NB4 (cell line): ENCODE results near the gene TRANK1.
"Not testable (repeated sequence)": the region's sequence is repeated elsewhere in the genome, so short reads cannot be mapped to it uniquely, and the experiment has no call there.

Experiments used
- DNase-seq: peaks from one replicate; pipeline ENCODE4 v3.0.0; 2010; ENCODE audit warnings: low read depth
- H3K4me3 ChIP-seq: one replicate; pipeline ENCODE4 v1.5.1; 2011; ENCODE audit warnings: mild to moderate bottlenecking, low read depth, low read length, moderate library complexity
- MYC ChIP-seq: IDR thresholded peaks from 2 replicates; pipeline ENCODE4 v1.6.1; 2011; ENCODE audit warnings: low read depth, low read length
- POLR2A ChIP-seq: IDR thresholded peaks from 2 replicates; pipeline ENCODE4 v1.6.1; 2011; ENCODE audit warnings: mild to moderate bottlenecking; ENCODE audit not compliant: insufficient read length; ENCODE audit errors: extremely low read depth
- TF ChIP-seq, protein P1 (sequence below): IDR thresholded peaks from one replicate; pipeline ENCODE4 v1.5.1; 2012; ENCODE audit warnings: low read depth, low read length
- TF ChIP-seq, protein P2 (sequence below): IDR thresholded peaks from 2 replicates; pipeline ENCODE4 v1.6.1; 2011; ENCODE audit warnings: low read depth, low read length

TRANK1 gene

DNA sequence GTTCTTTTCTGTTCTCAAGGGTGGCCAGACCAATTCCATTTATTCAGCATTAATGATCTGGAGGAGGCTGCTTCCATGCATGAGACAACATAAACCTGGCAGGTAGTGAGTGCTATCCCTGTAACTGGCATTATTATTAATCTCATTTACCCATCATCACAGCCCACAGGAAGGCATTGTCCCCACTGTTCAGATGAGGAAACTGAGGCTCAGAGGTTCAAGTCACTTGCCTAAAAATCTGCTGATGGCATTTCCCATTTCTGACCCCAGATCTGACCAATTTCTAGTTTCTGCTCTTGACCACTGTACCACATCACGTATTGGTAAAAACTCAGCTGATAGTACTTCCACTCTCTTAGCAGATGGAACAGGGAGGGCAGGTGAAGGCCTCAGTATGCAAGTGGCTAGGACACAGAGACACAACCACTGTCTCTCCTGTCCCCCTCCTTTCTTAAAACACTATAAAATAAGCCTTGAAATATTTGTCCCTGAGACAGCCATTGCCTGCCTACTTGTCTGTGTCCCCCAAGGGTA lies 36.1 kb downstream of the TRANK1 start:
- DNase-seq: no peak
- TF ChIP-seq MYC (no peak), POLR2A (no peak)
- TF ChIP-seq, protein P1, sequence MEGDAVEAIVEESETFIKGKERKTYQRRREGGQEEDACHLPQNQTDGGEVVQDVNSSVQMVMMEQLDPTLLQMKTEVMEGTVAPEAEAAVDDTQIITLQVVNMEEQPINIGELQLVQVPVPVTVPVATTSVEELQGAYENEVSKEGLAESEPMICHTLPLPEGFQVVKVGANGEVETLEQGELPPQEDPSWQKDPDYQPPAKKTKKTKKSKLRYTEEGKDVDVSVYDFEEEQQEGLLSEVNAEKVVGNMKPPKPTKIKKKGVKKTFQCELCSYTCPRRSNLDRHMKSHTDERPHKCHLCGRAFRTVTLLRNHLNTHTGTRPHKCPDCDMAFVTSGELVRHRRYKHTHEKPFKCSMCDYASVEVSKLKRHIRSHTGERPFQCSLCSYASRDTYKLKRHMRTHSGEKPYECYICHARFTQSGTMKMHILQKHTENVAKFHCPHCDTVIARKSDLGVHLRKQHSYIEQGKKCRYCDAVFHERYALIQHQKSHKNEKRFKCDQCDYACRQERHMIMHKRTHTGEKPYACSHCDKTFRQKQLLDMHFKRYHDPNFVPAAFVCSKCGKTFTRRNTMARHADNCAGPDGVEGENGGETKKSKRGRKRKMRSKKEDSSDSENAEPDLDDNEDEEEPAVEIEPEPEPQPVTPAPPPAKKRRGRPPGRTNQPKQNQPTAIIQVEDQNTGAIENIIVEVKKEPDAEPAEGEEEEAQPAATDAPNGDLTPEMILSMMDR: no peak
- TF ChIP-seq, protein P2, sequence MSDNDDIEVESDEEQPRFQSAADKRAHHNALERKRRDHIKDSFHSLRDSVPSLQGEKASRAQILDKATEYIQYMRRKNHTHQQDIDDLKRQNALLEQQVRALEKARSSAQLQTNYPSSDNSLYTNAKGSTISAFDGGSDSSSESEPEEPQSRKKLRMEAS: no peak
- H3K4me3 ChIP-seq: peak overlapping the region; percentile 80

DNA sequence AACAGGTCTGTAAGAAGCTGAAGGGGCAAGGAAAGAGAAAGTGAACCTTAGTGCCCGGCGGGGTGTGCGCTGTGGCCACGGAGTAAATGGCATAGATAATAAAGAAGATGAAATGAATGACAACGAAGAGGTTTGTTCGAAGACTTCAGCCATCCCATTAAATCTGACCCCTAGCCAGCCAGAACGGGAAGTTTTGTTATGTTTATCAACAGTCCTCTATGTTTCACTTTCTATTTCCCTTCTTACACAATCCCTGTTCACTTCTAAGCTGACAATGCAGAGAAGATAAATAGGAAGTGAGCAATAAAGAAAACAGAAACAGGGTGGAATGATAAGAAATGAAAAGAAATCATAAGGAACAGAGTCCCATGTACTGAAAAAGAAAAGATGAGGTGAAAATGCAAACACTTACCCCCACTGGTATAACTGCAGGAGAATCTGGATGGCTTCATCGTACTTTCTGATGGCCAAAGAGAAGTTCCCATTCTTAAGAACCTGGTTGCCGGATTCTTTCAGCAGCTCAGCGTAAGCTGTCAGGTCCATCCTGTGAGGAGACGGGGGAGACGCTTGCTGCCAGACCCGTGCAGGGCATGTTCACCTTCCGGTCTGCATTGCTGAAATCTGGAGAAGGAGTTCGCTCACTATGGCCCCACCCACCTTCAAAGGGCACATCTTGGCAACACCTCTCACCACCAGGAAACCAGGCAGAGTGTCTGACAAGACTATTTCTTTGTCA lies 36.8 kb downstream of the TRANK1 start:
- peak overlapping the region; percentile 80 for H3K4me3 ChIP-seq
- TF ChIP-seq MYC (no peak), POLR2A (no peak)
- TF ChIP-seq, protein P1: no peak
- TF ChIP-seq, protein P2: no peak
- peak; percentile 72 for DNase-seq

DNA sequence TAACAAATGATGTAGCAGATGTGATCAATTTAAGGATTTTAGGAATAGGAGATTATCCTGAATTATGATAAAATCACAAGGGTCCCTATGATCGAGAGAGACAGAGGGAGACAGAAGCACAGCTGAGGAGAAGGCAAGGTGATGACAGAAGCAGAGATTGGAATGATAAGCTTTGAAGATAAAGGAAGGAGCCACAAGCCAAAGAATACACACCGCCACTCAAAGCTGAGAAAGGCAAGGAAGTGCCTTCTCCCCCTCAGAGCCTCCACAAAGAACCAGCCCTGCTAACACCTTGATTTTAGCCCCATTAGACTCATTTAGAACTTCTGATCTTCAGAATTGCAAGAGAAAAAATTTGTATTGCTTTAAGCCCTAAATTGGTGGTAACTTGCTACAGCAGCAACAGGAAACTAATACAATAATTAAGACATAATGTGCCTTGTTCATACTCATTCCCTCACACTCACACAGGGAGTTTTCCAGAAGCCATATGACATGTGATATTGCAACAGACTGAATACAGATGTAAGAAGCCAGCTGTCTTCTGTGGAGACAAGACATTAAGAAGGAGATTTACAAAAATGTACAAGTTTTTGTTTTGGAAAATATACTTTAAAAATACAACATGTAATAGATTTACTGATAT lies 38.2 kb downstream of the TRANK1 start:
- no peak overlapping the region for H3K4me3 ChIP-seq
- DNase-seq: no peak
- TF ChIP-seq, protein P1: no peak
- TF ChIP-seq, protein P2: no peak
- TF ChIP-seq MYC (no peak), POLR2A (no peak)

DNA sequence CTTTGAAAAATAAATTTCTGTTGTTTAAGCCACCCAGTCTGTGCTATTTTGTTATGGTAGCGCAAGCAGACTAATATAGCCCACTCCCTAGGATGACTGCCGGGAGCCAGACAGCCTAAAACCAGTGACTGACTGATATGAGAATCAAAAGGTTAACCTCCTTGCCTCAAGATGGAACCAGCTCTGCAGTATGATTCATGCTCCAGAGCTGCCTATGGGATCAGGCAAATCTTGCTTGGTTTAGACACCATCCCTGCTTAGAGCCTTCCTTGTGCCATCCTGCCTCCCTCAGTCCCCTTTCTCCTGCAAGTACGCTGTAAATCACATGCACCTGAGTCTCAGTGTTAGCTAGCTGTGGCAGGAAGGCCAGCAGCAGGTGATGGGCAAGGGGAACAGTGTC lies 39.3 kb downstream of the TRANK1 start:
- no peak for DNase-seq
- TF ChIP-seq, protein P2: no peak
- no peak for TF ChIP-seq MYC
- TF ChIP-seq, protein P1: no peak
- TF ChIP-seq POLR2A: no peak
- H3K4me3 ChIP-seq: no peak overlapping the region

DNA sequence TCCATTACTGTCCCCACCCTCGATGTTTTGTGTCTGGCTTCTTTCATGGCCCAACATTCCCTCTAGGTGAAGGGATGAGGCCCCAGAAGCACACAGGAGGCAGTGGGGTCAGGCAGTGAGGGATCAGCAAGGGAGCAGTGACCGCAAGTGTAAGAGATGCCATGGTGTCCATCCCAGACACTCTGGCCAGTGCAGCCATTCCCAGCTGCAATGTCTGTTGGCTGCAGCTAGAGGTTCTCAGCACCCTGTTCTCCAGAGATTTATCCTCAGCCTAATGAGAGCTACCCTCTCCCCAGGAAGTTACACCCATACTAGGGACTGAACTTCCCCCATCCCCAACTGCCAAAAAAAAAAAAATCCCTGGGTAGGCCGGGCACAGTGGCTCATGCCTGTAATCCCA lies 40.2 kb downstream of the TRANK1 start:
- no peak overlapping the region for H3K4me3 ChIP-seq
- DNase-seq: peak; percentile 64
- TF ChIP-seq, protein P1: peak; percentile 40
- TF ChIP-seq POLR2A: no peak
- TF ChIP-seq, protein P2: no peak

DNA sequence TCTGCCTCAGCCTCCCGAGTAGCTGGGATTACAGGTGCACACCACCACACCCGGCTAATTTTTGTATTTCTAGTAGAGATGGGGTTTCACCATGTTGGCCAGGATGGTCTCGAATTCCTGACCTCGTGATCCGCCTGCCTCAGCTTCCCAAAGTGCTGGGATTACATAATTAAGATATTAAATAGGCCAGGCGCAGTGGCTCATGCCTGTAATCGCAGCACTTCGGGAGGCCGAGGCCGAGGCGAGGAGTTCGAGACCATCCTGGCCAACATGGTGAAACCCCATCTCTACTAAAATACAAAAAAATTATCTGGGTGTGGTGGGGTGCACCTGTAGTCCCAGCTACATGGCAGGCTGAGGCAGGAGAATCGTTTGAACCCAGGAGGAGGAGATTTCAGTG lies 40.8 kb downstream of the TRANK1 start:
- not testable (repeated sequence) for DNase-seq, H3K4me3 ChIP-seq
